Upper lobe of right lung (tissue), 1 donor: ENCODE measurements around the gene INSIG2. TPM values are rescaled to one million over a fixed set of nuclear protein-coding genes. Genes with fewer than 3 reads are reported as not detected.

ENCODE experiments used
- ATAC-seq: fragments of 200-7000 bp; cut with Tn5 transposase; one replicate; pipeline ENCODE4 v1.9.1; 2020; ENCODE audit warnings: mild to moderate bottlenecking, moderate library complexity
- DNase-seq: peaks from one replicate; pipeline ENCODE4 v3.0.0-alpha.2; 2020
- H3K27ac ChIP-seq: fragments of 200-600 bp; one replicate; pipeline ENCODE4 v1.8.0; 2022
- H3K27me3 ChIP-seq: fragments of 200-600 bp; one replicate; pipeline ENCODE4 v1.8.0; 2022; ENCODE audit warnings: mild to moderate bottlenecking
- H3K36me3 ChIP-seq: fragments of 200-600 bp; one replicate; pipeline ENCODE4 v1.8.0; 2022
- H3K4me1 ChIP-seq: fragments of 200-600 bp; one replicate; pipeline ENCODE4 v1.8.0; 2022
- H3K4me3 ChIP-seq: fragments of 200-600 bp; one replicate; pipeline ENCODE4 v1.8.0; 2022; ENCODE audit warnings: mild to moderate bottlenecking
- H3K9me3 ChIP-seq: fragments of 200-600 bp; one replicate; pipeline ENCODE4 v1.8.0; 2022
- CTCF ChIP-seq: fragments of 200-600 bp; IDR thresholded peaks from one replicate; pipeline ENCODE4 v1.8.0; 2022; ENCODE audit warnings: antibody characterized with exemption
- intact Hi-C: fragments of 100-400 bp; cut with DNase I; formaldehyde crosslinking; loops from one replicate; pipeline ENCODE4 v1.11.0; 2022
- total RNA-seq: library from RNA; stranded (reverse); fragmentation: NEBNext Ultra II Directional; extraction: Animal tissue kit (Norgen Biotek cat#: 25700); gene quantifications from one replicate; pipeline ENCODE4 v1.2.1, GENCODE V29; 2021
- donor health status: DM: no; HTN: yes; CAD: no; lungs with severe emphysema.

Gene INSIG2
- total RNA-seq, 1 donor from 2014 or later: 42.0 TPM

- no peaks in the 10 kb centered on the region for H3K4me1 ChIP-seq
- no peaks in the 10 kb centered on the region for H3K9me3 ChIP-seq
- H3K27me3 ChIP-seq: no peaks in the 10 kb centered on the region
- intact Hi-C loops: no loop called here
- no peak for DNase-seq
- H3K4me3 ChIP-seq: no peak overlapping the region
- no peak overlapping the region for H3K27ac ChIP-seq
- H3K36me3 ChIP-seq: no peaks in the 10 kb centered on the region
- ATAC-seq: no peak
- no peak for TF ChIP-seq CTCF
Observed at GRCh38 chr2:118146315-118147283, 58.3 kb downstream of the INSIG2 start.

- no peak for TF ChIP-seq CTCF
- intact Hi-C loops: no loop called here
- Histone ChIP-seq H3K4me1 (no peaks in the 10 kb centered on the region), H3K4me3 (no peak overlapping the region), H3K36me3 (no peaks in the 10 kb centered on the region), H3K9me3 (no peaks in the 10 kb centered on the region), H3K27ac (no peak overlapping the region), H3K27me3 (no peaks in the 10 kb centered on the region)
- ATAC-seq: no peak
- no peak for DNase-seq
Observed at GRCh38 chr2:118148133-118148532, 59.9 kb downstream of the INSIG2 start.

GRCh38 chr2:118148809-118149208 is 60.5 kb downstream of the INSIG2 start:
- no peak for ATAC-seq

GRCh38 chr2:118150294-118150693 is 62.0 kb downstream of the INSIG2 start:
- Histone ChIP-seq H3K27me3 (no peaks in the 10 kb centered on the region), H3K4me1 (no peaks in the 10 kb centered on the region), H3K4me3 (no peak overlapping the region), H3K36me3 (no peaks in the 10 kb centered on the region), H3K27ac (no peak overlapping the region), H3K9me3 (no peaks in the 10 kb centered on the region)
- intact Hi-C loops: no loop called here
- TF ChIP-seq CTCF: no peak
- no peak for DNase-seq
- no peak for ATAC-seq

More at GRCh38 chr2:118148809-118149208, 60.5 kb downstream of the INSIG2 start:
- Histone ChIP-seq H3K27ac (no peak overlapping the region), H3K27me3 (no peaks in the 10 kb centered on the region), H3K36me3 (no peaks in the 10 kb centered on the region), H3K9me3 (no peaks in the 10 kb centered on the region), H3K4me3 (no peak overlapping the region), H3K4me1 (no peaks in the 10 kb centered on the region)
- peak; percentile 37 for TF ChIP-seq CTCF
- DNase-seq: no peak
- intact Hi-C loops: no loop called here

GRCh38 chr2:118151831-118152230 is 63.6 kb downstream of the INSIG2 start:
- peaks cover 4% of the 10 kb centered on the region for H3K9me3 ChIP-seq
- intact Hi-C loops: no loop called here
- ATAC-seq: no peak

More at GRCh38 chr2:118151831-118152230, 63.6 kb downstream of the INSIG2 start:
- no peak overlapping the region for H3K4me3 ChIP-seq
- DNase-seq: no peak
- H3K27me3 ChIP-seq: no peaks in the 10 kb centered on the region
- H3K27ac ChIP-seq: no peak overlapping the region
- H3K4me1 ChIP-seq: no peaks in the 10 kb centered on the region
- TF ChIP-seq CTCF: no peak
- H3K36me3 ChIP-seq: no peaks in the 10 kb centered on the region
